A204.1 (cell line): Measurements from ENCODE around the gene CAPN3.

ENCODE experiments used
- FAIRE-seq: peaks from 2 replicates; lab custom pipeline; 2012; peaks lifted over from hg19 to GRCh38; lab: Jason Lieb, UNC

CAPN3 gene

GRCh38 chr15:42456971-42457370 lies 97.7 kb downstream of the CAPN3 start:
- no peak for FAIRE-seq

GRCh38 chr15:42457445-42458442 lies 98.4 kb downstream of the CAPN3 start:
- FAIRE-seq: peak; percentile 65

- FAIRE-seq: no peak
Measured at GRCh38 chr15:42461261-42461660, 102.0 kb downstream of the CAPN3 start.
